ENCODE data around the gene AQP10.
"Not testable (repeated sequence)": the region's sequence is repeated elsewhere in the genome, so short reads cannot be mapped to it uniquely, and the experiment has no call there.

- not testable (repeated sequence) for TF ChIP-seq CEBPB (IDR thresholded peaks at IDR 0.05; ENCODE audit: low read depth, low read length); RAD21 (IDR thresholded peaks at IDR 0.05; ENCODE audit: low read length); CTCF (conservative IDR thresholded peaks at IDR 0.05; ENCODE audit: low read depth, low read length); FOS (IDR thresholded peaks at IDR 0.05; ENCODE audit: low read depth, low read length); BHLHE40 (IDR thresholded peaks at IDR 0.05; ENCODE audit: low read depth, low read length); MAZ (IDR thresholded peaks at IDR 0.05; ENCODE audit: borderline replicate concordance, low read depth, low read length); POLR2A (IDR thresholded peaks at IDR 0.05; ENCODE audit: low read depth, low read length); USF2 (IDR thresholded peaks at IDR 0.05; ENCODE audit: low read depth, low read length); SMC3 (IDR thresholded peaks at IDR 0.05; ENCODE audit: low read depth, low read length); MXI1 (IDR thresholded peaks at IDR 0.05; ENCODE audit: borderline replicate concordance, low read depth, low read length); CHD1 (IDR thresholded peaks at IDR 0.05; ENCODE audit: low read depth, low read length); MAFK (IDR thresholded peaks at IDR 0.05; ENCODE audit: low read depth, low read length)
These were observed 33.3 kb upstream of the AQP10 start for GRCh38 chr1:154287591-154287990.

Measured in IMR-90 (cell line).